ENCODE measurements around the gene GOLPH3. TPM values are rescaled to one million over a fixed set of nuclear protein-coding genes. Genes with fewer than 3 reads are reported as not detected.
A peak's percentile ranks its signal among the peaks of the same experiment; 100 is the strongest.
"Not testable (repeated sequence)": the region's sequence is repeated elsewhere in the genome, so short reads cannot be mapped to it uniquely, and the experiment has no call there.

Gene GOLPH3
- total RNA-seq, 1 experiment from 2014 or later: 115 TPM

DNA sequence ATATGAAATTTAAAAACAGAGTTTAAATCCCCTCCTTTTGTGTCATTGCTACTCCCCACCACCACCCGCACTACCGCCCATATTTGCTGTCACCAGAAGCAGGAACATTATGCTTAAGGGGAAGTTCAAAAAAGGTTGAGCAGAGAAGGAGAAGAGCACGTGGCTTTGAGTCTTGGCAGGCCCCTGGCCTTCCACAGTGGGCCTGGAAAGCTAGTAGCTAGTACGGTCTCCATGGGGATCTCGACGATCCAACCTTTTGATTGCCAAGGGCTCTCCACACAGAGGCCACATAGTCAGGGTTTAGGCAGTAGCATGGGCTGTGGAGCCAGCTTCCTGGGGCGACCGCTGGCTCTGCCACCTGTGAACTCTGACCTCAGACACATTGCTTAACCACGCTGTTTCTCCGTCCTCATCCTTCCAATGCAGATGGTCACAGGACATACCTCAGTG lies 90.1 kb downstream of the GOLPH3 start:
- intact Hi-C loops (cut with micrococcal nuclease; ENCODE audit: unreplicated experiment): no loop called here
- H3K36me3 Mint-ChIP-seq (ENCODE audit: insufficient read depth, unreplicated experiment): peaks cover 5% of the 10 kb centered on the region
- H3K27me3 Mint-ChIP-seq (ENCODE audit: unreplicated experiment): no peaks in the 10 kb centered on the region
- no peaks in the 10 kb centered on the region for H3K4me1 Mint-ChIP-seq (ENCODE audit: low read depth, unreplicated experiment)
- H3K9me3 Mint-ChIP-seq (ENCODE audit: low read depth, unreplicated experiment): no peaks in the 10 kb centered on the region
- no peak overlapping the region for H3K4me3 Mint-ChIP-seq (ENCODE audit: low read depth, unreplicated experiment)
- DNase-seq: no peak
- CTCF ChIA-PET: no interaction called here
- no peak overlapping the region for H3K27ac Mint-ChIP-seq (ENCODE audit: unreplicated experiment)
- TF ChIP-seq, protein P1, sequence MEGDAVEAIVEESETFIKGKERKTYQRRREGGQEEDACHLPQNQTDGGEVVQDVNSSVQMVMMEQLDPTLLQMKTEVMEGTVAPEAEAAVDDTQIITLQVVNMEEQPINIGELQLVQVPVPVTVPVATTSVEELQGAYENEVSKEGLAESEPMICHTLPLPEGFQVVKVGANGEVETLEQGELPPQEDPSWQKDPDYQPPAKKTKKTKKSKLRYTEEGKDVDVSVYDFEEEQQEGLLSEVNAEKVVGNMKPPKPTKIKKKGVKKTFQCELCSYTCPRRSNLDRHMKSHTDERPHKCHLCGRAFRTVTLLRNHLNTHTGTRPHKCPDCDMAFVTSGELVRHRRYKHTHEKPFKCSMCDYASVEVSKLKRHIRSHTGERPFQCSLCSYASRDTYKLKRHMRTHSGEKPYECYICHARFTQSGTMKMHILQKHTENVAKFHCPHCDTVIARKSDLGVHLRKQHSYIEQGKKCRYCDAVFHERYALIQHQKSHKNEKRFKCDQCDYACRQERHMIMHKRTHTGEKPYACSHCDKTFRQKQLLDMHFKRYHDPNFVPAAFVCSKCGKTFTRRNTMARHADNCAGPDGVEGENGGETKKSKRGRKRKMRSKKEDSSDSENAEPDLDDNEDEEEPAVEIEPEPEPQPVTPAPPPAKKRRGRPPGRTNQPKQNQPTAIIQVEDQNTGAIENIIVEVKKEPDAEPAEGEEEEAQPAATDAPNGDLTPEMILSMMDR (IDR thresholded peaks at IDR 0.05; ENCODE audit: unreplicated experiment): no peak
- BruUV-seq (replicated peaks): no TSS peak

DNA sequence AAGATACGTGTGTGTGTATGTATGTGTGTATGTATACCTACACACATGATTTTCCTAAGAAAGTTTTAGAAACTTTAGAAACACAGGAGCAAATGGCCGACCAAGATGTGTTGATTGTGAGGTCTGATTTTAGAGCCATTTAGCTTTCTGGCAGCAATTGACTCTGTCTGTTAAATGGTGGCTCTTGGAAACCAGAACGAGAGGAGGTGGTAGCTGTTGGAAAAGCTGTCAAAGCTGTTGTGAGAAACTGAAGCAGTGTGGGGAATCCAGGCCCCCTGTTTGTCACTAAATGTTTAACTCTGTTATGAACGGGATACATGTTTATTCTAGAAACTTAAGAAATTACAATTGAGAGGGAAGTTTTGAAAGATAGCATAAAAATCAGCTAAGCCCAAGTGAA lies 91.4 kb downstream of the GOLPH3 start:
- no peak overlapping the region for H3K27ac Mint-ChIP-seq (ENCODE audit: unreplicated experiment)
- H3K4me1 Mint-ChIP-seq (ENCODE audit: low read depth, unreplicated experiment): no peaks in the 10 kb centered on the region
- TF ChIP-seq, protein P1 (IDR thresholded peaks at IDR 0.05; ENCODE audit: unreplicated experiment): no peak
- H3K4me3 Mint-ChIP-seq (ENCODE audit: low read depth, unreplicated experiment): no peak overlapping the region
- H3K27me3 Mint-ChIP-seq (ENCODE audit: unreplicated experiment): no peaks in the 10 kb centered on the region
- intact Hi-C loops (cut with micrococcal nuclease; ENCODE audit: unreplicated experiment): no loop called here
- BruUV-seq (replicated peaks): no TSS peak
- H3K9me3 Mint-ChIP-seq (ENCODE audit: low read depth, unreplicated experiment): no peaks in the 10 kb centered on the region
- CTCF ChIA-PET: no interaction called here
- peaks cover 5% of the 10 kb centered on the region for H3K36me3 Mint-ChIP-seq (ENCODE audit: insufficient read depth, unreplicated experiment)
- DNase-seq: no peak

DNA sequence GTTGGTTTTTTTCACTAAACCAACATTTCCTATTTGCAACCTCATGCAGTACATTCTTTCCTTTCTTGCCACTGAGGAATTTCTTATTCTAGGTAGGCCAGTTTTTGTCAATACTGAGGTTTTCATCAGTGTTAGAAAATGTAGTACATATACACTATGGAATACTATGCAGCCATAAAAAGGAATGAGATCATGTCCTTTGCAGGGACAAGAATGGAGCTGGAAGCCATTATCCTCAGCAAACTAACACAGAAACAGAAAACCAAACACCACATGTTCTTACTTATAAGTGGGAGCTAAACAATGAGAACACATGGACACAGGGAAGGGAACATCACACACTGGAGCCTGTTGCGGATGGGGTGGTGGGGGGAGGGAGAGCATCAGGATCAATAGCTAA lies 93.6 kb downstream of the GOLPH3 start:
- H3K4me3 Mint-ChIP-seq (ENCODE audit: low read depth, unreplicated experiment); DNase-seq; H3K27me3 Mint-ChIP-seq (ENCODE audit: unreplicated experiment); H3K36me3 Mint-ChIP-seq (ENCODE audit: insufficient read depth, unreplicated experiment); H3K27ac Mint-ChIP-seq (ENCODE audit: unreplicated experiment); intact Hi-C loops (cut with micrococcal nuclease; ENCODE audit: unreplicated experiment); H3K4me1 Mint-ChIP-seq (ENCODE audit: low read depth, unreplicated experiment); H3K9me3 Mint-ChIP-seq (ENCODE audit: low read depth, unreplicated experiment); BruUV-seq (replicated peaks): not testable (repeated sequence)
- CTCF ChIA-PET: interaction anchor here (0.6 kb wide), 1 partner anchor 25 kb away, joined by 3 read pairs; no protein-coding TSS in a partner anchor

DNA sequence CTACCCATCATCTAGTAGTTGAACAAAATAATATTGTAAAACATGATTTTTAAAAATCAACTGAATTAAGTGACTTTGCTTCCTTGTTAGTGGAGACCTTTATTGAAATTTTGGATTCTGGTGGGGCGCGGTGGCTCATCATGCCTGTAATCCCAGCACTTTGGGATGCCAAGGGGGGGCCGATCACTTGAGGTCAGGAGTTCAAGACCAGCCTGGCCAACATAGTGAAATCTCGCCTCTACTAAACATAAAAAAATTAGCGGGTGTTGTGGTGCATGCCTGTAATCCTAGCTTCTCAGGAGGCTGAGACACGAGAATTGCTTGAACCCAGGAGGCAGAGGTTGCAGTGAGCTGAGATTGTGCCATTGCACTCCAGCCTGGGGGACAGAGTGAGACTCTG lies 95.3 kb downstream of the GOLPH3 start:
- not testable (repeated sequence) for H3K4me3 Mint-ChIP-seq (ENCODE audit: low read depth, unreplicated experiment); H3K9me3 Mint-ChIP-seq (ENCODE audit: low read depth, unreplicated experiment); H3K36me3 Mint-ChIP-seq (ENCODE audit: insufficient read depth, unreplicated experiment); H3K27ac Mint-ChIP-seq (ENCODE audit: unreplicated experiment); BruUV-seq (replicated peaks); DNase-seq; H3K4me1 Mint-ChIP-seq (ENCODE audit: low read depth, unreplicated experiment); H3K27me3 Mint-ChIP-seq (ENCODE audit: unreplicated experiment)
- intact Hi-C loops (cut with micrococcal nuclease; ENCODE audit: unreplicated experiment): loop anchor here (5.0 kb wide), 1 partner anchor 497 kb away; no protein-coding TSS in a partner anchor
- CTCF ChIA-PET: interaction anchor here (0.6 kb wide), 1 partner anchor 74 kb away, joined by 3 read pairs; no protein-coding TSS in a partner anchor

DNA sequence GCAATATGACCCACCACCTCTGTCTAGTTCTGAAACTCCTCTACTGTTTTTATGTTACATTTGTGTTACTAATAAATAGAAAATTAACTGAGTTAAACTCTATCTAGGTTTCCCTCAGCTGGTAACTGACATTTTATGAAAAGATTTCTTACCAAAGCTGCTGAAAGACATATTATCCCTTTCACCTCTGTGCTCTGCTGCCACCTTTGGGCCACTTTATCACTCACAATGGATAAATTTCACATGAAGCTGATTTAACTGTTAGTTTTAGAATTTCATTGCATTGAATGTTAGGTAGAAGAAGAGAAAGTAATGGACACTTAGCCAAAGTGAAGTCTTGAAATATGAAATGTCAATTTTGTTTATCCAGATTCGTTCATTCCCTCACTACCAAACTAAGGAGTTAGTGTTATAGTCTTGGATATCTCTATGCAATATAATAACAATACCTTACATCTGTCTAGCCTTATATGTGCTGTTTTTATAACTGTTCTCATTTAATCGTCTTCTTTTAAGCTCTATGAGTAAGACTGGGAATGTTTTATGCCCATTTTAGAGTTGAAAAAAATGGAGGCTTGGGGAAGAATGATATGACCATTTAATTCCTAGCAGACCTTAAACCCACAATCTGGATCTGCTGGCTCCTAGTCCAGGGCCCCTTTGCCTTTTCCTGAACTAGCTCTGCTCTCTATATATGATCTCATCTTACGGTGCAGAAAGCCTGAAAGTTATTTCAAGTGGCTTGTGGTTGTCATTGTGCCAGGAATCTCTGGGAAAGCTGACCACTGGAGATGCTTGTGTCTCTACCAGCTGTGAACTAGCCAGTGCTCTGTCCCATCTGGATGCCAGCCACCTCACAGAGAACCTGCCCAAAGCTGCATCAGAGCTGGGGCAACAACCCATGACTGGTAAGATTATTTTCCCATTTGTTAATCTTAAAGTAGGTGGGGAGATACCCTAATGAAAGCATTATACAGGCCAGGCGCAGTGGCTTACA lies 97.1 kb downstream of the GOLPH3 start:
- TF ChIP-seq, protein P1 (IDR thresholded peaks at IDR 0.05; ENCODE audit: unreplicated experiment): peak; percentile 52
- no TSS peak for BruUV-seq (replicated peaks)
- intact Hi-C loops (cut with micrococcal nuclease; ENCODE audit: unreplicated experiment): loop anchor here (1.0 to 5.0 kb wide), 3 partner anchors 148 to 495 kb away; no protein-coding TSS in a partner anchor
- peak; percentile 42 for DNase-seq
- CTCF ChIA-PET: interaction anchor here (0.5 to 1.7 kb wide), 5 partner anchors 11 to 252 kb away, joined by 3 to 24 read pairs (median 5); no protein-coding TSS in a partner anchor
- Mint-ChIP-seq H3K4me3 (ENCODE audit: low read depth, unreplicated experiment) (no peak overlapping the region), H3K27ac (ENCODE audit: unreplicated experiment) (no peak overlapping the region), H3K9me3 (ENCODE audit: low read depth, unreplicated experiment) (no peaks in the 10 kb centered on the region), H3K36me3 (ENCODE audit: insufficient read depth, unreplicated experiment) (no peaks in the 10 kb centered on the region), H3K27me3 (ENCODE audit: unreplicated experiment) (no peaks in the 10 kb centered on the region), H3K4me1 (ENCODE audit: low read depth, unreplicated experiment) (no peaks in the 10 kb centered on the region)

Other genes with a start within 250 kb of the GOLPH3 start
- gene MTMR12, start 138.6 kb upstream of the GOLPH3 start, total RNA-seq (2022): 32.9 and 42.7 TPM in 2 replicates

Data from Calu3 (cell line).